HK-2 (cell line): ENCODE measurements around the gene U2SURP.
"Not testable (repeated sequence)": the region's sequence is repeated elsewhere in the genome, so short reads cannot be mapped to it uniquely, and the experiment has no call there.

Experiments
- DNase-seq: peaks from one replicate; pipeline ENCODE4 v3.0.0-alpha.2; 2018; ENCODE audit not compliant: unreplicated experiment

U2SURP gene

DNA sequence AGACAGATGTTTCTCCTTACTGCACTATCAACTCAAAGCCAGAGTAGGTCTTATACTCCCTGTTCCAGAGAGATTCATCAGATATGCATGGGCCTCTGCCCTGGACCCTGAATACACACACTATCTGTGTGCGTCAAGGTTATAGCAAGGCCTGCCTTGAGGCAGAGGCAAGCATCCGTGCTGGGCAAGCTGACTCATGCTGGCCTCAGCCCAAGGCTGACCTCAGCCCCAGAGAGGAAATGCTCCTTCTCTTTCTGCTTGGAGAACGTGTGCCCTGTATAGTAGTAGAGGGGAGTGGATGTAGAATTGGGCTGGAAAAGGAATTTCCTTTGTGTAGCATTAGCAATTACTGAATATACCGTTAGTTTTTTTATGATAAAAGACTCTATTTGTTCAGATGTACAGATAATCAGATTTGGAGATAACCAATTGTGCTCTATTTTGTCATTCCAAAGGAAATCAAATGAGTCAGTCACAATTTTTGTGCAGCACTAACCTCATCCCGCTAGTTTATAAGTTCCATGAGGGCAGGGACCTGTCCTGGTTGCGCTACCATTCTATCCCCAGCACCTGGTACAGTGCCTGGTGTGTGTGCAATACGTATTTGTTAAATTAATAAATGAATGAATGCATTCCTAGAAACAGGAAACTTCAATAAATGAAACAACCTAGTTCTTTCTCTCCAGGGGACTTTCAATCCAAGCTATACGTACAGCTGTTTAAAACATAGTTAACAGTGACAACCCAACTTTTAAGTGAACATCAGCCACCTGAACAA is 24.6 kb upstream of the U2SURP start:
- peak; percentile 86 for DNase-seq

DNA sequence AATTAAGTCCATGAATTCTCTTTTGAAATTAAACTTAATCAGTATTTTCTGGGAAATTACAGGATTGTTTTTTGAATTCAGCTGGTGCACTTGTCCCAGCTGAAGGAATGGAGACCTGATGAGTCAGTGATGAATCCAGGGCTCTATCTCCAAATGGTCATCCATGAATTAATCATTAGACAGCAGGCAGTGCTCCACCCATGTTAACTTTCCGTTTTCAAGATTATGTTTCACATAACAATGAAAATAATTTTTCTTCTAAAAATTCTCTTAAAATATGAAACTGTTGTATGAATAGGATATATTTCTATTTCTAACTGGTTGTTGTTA is 24.0 kb upstream of the U2SURP start:
- no peak for DNase-seq

DNA sequence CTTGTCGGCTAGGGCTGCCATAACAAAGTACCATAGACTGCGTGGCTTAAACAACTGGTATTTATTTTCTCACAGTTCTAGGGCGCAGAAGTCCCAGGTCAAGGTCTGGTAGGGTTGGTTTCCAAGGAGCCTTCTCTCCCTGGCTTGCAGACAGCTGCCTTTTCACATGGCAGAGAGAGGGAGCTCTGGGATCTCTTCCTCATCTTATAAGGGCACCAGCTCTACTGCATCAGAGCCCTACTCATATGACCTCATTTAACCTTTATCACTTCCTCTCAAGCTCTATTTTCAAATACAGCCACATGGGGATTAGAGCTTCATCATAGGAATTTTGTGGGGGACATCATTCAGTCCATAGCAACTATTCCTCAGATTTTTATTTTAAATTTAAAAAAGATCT is 20.3 kb upstream of the U2SURP start:
- DNase-seq = no peak

GRCh38 chr3:142982038-142982773 is 19.2 kb upstream of the U2SURP start:
- no peak for DNase-seq

GRCh38 chr3:142983318-142983717 is 18.1 kb upstream of the U2SURP start:
- DNase-seq = no peak

GRCh38 chr3:142984255-142984654 is 17.1 kb upstream of the U2SURP start:
- no peak for DNase-seq

GRCh38 chr3:142987080-142987700 is 14.2 kb upstream of the U2SURP start:
- DNase-seq = no peak

GRCh38 chr3:142987707-142988106 is 13.7 kb upstream of the U2SURP start:
- peak; percentile 54 for DNase-seq

DNA sequence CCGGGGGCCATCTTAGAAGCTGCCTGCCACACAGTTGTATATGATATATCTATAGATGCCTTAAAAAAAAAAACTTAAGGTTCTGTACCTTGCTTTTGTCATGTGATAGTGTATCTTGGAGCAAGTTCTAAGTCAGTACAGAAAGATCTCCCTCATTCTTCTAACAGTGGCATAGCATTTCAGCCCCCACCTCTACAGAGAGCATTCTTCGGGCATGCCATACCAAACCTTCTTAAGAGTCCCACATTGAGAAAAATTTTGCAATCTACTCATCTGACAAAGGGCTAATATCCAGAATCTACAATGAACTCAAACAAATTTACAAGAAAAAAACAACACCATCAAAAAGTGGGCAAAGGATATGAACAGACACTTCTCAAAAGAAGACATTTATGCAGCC is 13.1 kb upstream of the U2SURP start:
- not testable (repeated sequence) for DNase-seq

DNA sequence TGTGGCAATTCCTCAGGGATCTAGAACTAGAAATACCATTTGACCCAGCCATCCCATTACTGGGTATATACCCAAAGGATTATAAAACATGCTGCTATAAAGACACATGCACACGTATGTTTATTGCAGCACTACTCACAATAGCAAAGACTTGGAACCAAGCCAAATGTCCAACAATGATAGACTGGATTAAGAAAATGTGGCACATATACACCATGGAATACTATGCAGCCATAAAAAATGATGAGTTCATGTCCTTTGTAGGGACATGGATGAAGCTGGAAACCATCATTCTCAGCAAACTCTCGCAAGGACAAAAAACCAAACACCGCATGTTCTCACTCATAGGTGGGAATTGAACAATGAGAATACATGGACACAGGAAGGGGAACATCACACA is 12.5 kb upstream of the U2SURP start:
- DNase-seq = not testable (repeated sequence)

DNA sequence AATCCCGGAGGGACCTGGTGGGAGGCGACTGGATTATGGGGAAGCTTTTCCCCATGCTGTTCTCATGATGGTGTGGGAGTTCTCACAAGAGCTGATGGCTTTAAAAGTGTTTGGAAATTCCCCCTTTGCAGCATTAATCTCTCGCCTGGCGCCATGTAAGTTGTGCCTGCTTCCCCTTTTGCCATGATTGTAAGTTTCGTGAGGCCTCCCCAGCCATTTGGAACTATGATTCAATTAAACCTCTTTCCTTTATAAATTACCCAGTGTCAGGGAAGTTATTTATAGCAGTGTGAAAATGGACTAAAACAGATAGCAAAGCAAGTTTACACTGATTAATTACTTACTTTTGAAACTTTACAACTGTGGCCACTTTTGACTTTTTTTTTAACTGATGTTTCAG is 10.6 kb upstream of the U2SURP start:
- no peak for DNase-seq

GRCh38 chr3:142992323-142992722 is 9.0 kb upstream of the U2SURP start:
- no peak for DNase-seq

- DNase-seq = peak; percentile 64
Measured at GRCh38 chr3:142993958-142994442, 7.4 kb upstream of the U2SURP start.

DNA sequence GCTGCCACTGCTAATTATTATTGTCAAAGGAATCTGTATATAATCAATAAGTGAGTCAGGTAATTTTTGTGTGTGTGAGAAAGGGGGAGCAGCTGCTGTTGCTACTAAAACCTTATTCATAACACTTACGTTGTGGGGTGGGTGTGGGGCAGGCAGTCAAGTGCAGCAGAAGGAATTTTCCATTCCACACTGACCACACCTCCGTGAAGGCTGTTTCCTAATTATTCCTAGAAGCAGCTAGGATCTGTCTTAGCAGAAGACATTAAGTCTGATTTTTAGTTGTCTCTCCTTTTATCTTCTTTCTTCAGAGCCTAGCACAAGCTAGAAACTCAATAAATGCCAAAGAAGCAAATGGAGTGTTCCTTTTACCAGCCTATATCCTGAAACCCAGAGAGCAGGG is 4.0 kb upstream of the U2SURP start:
- no peak for DNase-seq

- no peak for DNase-seq
Measured at GRCh38 chr3:142998439-142998838, 2.9 kb upstream of the U2SURP start.

DNA sequence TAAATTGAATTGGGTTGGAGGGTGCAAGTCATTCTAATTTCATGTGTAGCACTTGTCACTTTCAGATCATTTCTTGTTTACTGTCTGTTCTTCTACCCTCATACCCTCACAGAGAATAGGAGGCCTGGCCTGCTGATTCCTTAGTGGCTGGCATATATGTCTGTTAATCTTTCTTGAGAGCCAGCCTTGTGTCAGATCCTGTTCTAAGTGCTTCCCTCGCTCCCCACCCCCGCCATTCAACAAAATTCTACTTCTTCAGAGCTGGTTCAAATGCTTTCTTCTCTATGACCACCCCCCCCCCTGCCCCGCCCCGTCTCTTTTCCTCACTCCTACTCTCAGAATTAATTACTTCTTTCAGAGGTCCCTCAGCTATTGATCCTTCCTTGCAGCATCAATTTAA is 1.5 kb upstream of the U2SURP start:
- DNase-seq = peak; percentile 50

DNA sequence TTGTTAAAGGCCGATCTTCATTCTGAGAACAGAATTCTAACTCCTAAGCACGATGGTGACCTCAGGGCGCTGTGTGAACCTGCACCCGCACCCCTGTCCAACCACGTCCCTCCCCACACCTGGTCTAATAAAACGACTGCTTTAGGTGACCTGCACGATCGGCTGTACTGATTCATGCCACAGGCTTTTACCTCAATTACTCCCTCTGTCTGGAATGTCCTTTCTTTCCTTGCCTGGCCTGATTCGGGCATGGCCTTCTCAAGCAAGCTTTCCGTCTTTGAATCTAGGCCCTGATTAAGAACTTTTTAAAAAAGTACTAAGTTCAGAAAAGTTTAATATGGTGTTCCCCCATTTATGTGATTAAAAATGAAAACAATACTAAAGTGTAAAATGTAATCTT is 842 bp upstream of the U2SURP start:
- peak; percentile 69 for DNase-seq

- DNase-seq = no peak
Measured at GRCh38 chr3:143001034-143001368, 369 bp upstream of the U2SURP start.

DNA sequence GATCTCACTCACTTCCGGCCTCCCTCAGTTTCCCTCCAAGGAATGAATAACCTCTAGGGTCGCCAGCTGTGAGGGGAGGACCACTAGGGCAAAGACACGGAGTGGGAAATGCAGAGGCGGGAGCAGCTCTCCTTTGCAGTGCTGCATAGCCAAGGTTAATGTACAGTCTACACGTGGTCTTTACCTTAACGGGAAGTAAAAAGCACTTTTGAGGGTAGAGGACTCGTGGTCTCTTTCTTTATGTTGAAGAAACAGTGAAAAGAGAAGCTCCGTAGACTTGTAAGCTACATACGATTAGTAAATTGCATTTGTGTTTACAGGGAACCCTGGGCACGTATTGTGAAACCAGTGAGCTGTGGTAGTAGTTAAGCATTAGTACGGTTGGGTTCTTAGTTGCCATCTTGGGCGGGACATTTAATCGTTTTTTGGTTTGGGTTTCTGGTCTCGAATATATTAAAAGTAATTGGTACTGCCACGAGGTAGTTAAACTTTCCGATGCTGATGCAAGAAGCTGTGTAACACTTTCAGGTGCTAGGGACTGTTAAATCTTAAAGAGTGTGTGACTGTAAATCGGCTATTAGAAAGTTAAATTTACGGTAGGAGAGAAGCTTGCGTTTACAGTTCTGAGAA is 828 bp downstream of the U2SURP start:
- no peak for DNase-seq

DNA sequence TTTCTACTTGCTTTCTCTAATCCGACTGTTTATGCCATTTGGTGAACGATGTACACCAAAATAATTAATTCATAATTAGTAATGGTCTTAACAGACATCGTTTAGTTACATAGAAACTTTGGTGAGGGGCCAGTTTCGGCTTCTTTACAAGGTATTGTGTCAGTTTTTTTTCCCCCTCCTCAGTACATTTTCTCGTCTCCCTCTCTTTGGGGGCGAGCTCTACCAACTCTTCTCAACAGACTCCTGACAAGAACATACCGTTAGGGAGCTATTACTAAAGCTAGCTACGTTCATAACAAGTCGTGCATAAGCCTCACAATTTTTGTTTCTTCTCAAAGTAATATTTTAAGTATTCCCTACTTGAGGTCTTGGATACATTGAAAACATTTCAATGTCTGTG is 1.4 kb downstream of the U2SURP start:
- no peak for DNase-seq

- DNase-seq = no peak
Measured at GRCh38 chr3:143004823-143005222, 3.5 kb downstream of the U2SURP start.

DNA sequence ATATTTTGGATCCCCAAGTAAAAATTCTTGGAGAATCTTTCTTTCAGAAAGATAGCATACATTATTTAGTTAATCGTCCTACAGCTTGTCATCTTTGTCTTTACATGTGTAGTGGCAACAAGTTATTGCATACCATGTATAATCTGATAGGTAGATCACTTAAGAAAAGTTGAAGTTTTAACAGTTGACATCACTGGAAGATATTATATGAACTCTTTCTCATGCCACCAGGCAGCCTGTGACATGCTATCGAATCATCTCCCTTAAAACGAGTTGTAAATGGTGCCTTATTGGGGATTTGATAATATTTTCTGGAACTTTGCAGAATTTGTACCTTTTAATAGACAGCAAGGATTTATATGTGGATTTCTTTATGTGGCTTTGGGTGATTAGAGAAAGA is 8.7 kb downstream of the U2SURP start:
- no peak for DNase-seq

DNA sequence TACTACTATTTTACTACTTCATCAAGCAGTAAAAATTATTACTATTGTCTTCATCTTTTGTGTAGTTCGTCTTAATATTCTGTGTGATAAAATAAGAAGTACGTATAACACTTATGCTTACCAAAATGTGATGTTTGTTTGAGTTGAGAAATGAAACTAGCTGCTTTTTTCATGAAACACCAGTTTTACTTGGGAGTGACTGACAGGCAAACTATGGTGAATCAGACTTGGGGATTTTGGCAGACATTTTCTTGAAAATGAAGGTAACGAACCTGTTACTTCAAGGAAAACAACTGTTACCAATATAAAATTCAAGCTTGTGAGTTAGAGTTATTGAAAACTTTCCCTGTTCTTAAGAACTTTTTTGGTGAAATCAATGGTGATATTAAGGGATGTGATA is 10.3 kb downstream of the U2SURP start:
- DNase-seq = no peak
